Natural killer cell (primary cell): Measurements from ENCODE around the gene BAZ1A. TPM values are rescaled to one million over a fixed set of nuclear protein-coding genes. Genes with fewer than 3 reads are reported as not detected.

Source experiments
- ATAC-seq, 3 donors: fragments of 150-1000 bp in 2 of 3; fragments of 200-7000 bp in 1 of 3; cut with Tn5 transposase; 1 replicate in 1 of 3; 2 replicates in 2 of 3; pipeline ENCODE4 v1.10.0; 2021; ENCODE audit warnings: mild to moderate bottlenecking in 2 of 3, moderate library complexity in 2 of 3
- DNase-seq, 2 donors: peaks; one replicate each; pipeline versions ENCODE4 v3.0.0 to v3.0.0-alpha.2; 2013 to 2021; ENCODE audit warnings: mixed read lengths in 1 of 2
- H3K27ac ChIP-seq: one replicate; pipeline ENCODE4 v1.5.1; 2013; ENCODE audit warnings: mild to moderate bottlenecking, low read length
- H3K27me3 ChIP-seq: one replicate; pipeline ENCODE4 v1.6.1; 2013; ENCODE audit warnings: low read length; ENCODE audit not compliant: control insufficient read depth, insufficient read depth
- H3K36me3 ChIP-seq: one replicate; pipeline ENCODE4 v1.6.1; 2013; ENCODE audit warnings: low read length; ENCODE audit not compliant: control insufficient read depth, insufficient read depth
- H3K4me1 ChIP-seq: one replicate; pipeline ENCODE4 v1.6.1; 2013; ENCODE audit warnings: low read length; ENCODE audit not compliant: control insufficient read depth, insufficient read depth
- H3K4me3 ChIP-seq: one replicate; pipeline ENCODE4 v1.5.1; 2013; ENCODE audit warnings: low read length
- H3K9me3 ChIP-seq: one replicate; pipeline ENCODE4 v1.6.1; 2013; ENCODE audit warnings: low read length; ENCODE audit not compliant: control insufficient read depth, insufficient read depth
- H3K27ac Mint-ChIP-seq, 2 donors: one replicate each; pipeline ENCODE4 v1.8.0; 2022; ENCODE audit warnings: mild to moderate bottlenecking in 2 of 2, mixed read lengths in 2 of 2, moderate library complexity in 1 of 2
- H3K27me3 Mint-ChIP-seq, 2 donors: one replicate each; pipeline ENCODE4 v1.8.0; 2022; ENCODE audit warnings: low read depth in 2 of 2, mixed read lengths in 2 of 2
- H3K36me3 Mint-ChIP-seq: one replicate; pipeline ENCODE4 v1.8.0; 2022; ENCODE audit warnings: mixed read lengths
- H3K4me1 Mint-ChIP-seq, 2 donors: one replicate each; pipeline ENCODE4 v1.8.0; 2022; ENCODE audit warnings: mixed read lengths in 2 of 2
- H3K4me3 Mint-ChIP-seq: one replicate; pipeline ENCODE4 v1.8.0; 2022; ENCODE audit warnings: mild to moderate bottlenecking, moderate library complexity, mixed read lengths
- H3K9me3 Mint-ChIP-seq, 2 donors: one replicate each; pipeline ENCODE4 v1.8.0; 2022; ENCODE audit warnings: mixed read lengths in 2 of 2
- CTCF ChIP-seq: fragments of 200-600 bp; IDR thresholded peaks from one replicate; pipeline ENCODE4 v1.8.0; 2022; ENCODE audit warnings: antibody characterized with exemption
- WGBS: methylation state at CpG from one replicate; pipeline ENCODE4 v1.1.7; 2013; ENCODE audit warnings: missing lambda C conversion rate; ENCODE audit not compliant: insufficient coverage; 5-methylcytosine and 5-hydroxymethylcytosine counted together
- intact Hi-C: fragments of 100-400 bp; cut with micrococcal nuclease; formaldehyde crosslinking; loops from one replicate; pipeline ENCODE4 v1.14.2; 2022
- total RNA-seq, 4 donors: library from RNA; stranded (reverse); fragments of 120-200 nt in 1 of 4; gene quantifications; one replicate each; pipeline versions ENCODE4 v1.2.3 to v1.2.4, GENCODE V29; 2013 to 2022

BAZ1A gene
- total RNA-seq, 3 donors from 2014 or later (not counting 1 experiment from before 2014, with no cell fraction given) = 54.6 to 89.5 (median 64.6) TPM

GRCh38 chr14:34826661-34827060, 48.5 kb downstream of the BAZ1A start:
- TF ChIP-seq CTCF = no peak
- no peak overlapping the region for H3K4me3 ChIP-seq
- ATAC-seq (no peak), DNase-seq (no peak)
- H3K9me3 ChIP-seq = no peaks in the 10 kb centered on the region
- H3K9me3 Mint-ChIP-seq = no peaks in the 10 kb centered on the region
- peak overlapping the region; percentile 41 to 65 for H3K27ac Mint-ChIP-seq
- no peaks in the 10 kb centered on the region for H3K27me3 Mint-ChIP-seq
- WGBS = 92% methylated on average over 2 of the region's 2 CpGs
- intact Hi-C loops = no loop called here
- no peaks in the 10 kb centered on the region for H3K4me1 ChIP-seq
- peaks cover 37 to 40% of the 10 kb centered on the region in 2 donors for H3K4me1 Mint-ChIP-seq
- peaks cover 15% of the 10 kb centered on the region for H3K36me3 Mint-ChIP-seq
- no peak overlapping the region for H3K27ac ChIP-seq
- peaks cover 27% of the 10 kb centered on the region for H3K36me3 ChIP-seq
- no peak overlapping the region for H3K4me3 Mint-ChIP-seq
- H3K27me3 ChIP-seq = no peaks in the 10 kb centered on the region

- intact Hi-C loops = no loop called here
- ATAC-seq (no peak), DNase-seq (no peak)
- 93% methylated on average over 3 of the region's 3 CpGs for WGBS
- Histone ChIP-seq H3K36me3 (peaks cover 38% of the 10 kb centered on the region), H3K4me3 (no peak overlapping the region), H3K27ac (no peak overlapping the region), H3K4me1 (no peaks in the 10 kb centered on the region), H3K27me3 (no peaks in the 10 kb centered on the region), H3K9me3 (no peaks in the 10 kb centered on the region)
- Mint-ChIP-seq H3K9me3 (no peaks in the 10 kb centered on the region), H3K27me3 (no peaks in the 10 kb centered on the region), H3K4me1 (peaks cover 27 to 35% of the 10 kb centered on the region in 2 donors), H3K36me3 (peaks cover 22% of the 10 kb centered on the region), H3K27ac (peak overlapping the region; percentile 40 to 67), H3K4me3 (no peak overlapping the region)
- no peak for TF ChIP-seq CTCF
Observed at GRCh38 chr14:34824826-34825225, 50.3 kb downstream of the BAZ1A start.

GRCh38 chr14:34824256-34824655, 50.9 kb downstream of the BAZ1A start:
- Histone ChIP-seq H3K4me1 (no peaks in the 10 kb centered on the region), H3K27ac (no peak overlapping the region), H3K36me3 (peaks cover 35% of the 10 kb centered on the region), H3K27me3 (no peaks in the 10 kb centered on the region), H3K4me3 (no peak overlapping the region), H3K9me3 (no peaks in the 10 kb centered on the region)
- Mint-ChIP-seq H3K4me1 (peaks cover 22 to 35% of the 10 kb centered on the region in 2 donors), H3K36me3 (peaks cover 22% of the 10 kb centered on the region), H3K4me3 (no peak overlapping the region), H3K27ac (peak overlapping the region; percentile 40 to 67), H3K9me3 (no peaks in the 10 kb centered on the region), H3K27me3 (no peaks in the 10 kb centered on the region)
- TF ChIP-seq CTCF = no peak
- 100% methylated on average over 1 of the region's 1 CpG for WGBS
- DNase-seq = no peak
- intact Hi-C loops = no loop called here
- ATAC-seq = no peak

GRCh38 chr14:34817768-34818167, 57.4 kb downstream of the BAZ1A start:
- H3K36me3 Mint-ChIP-seq = peaks cover 7% of the 10 kb centered on the region
- no peaks in the 10 kb centered on the region for H3K9me3 ChIP-seq
- DNase-seq (no peak), ATAC-seq (no peak)
- H3K27ac Mint-ChIP-seq = peak overlapping the region; percentile 8 to 74
- H3K27me3 Mint-ChIP-seq = no peaks in the 10 kb centered on the region
- TF ChIP-seq CTCF = no peak
- intact Hi-C loops = no loop called here
- no peak overlapping the region for H3K4me3 Mint-ChIP-seq
- peaks cover 20% of the 10 kb centered on the region for H3K36me3 ChIP-seq
- no peaks in the 10 kb centered on the region for H3K9me3 Mint-ChIP-seq
- H3K4me1 Mint-ChIP-seq = peaks cover 7 to 18% of the 10 kb centered on the region in 2 donors
- WGBS = 83% methylated on average over 1 of the region's 2 CpGs
- H3K27ac ChIP-seq = no peak overlapping the region
- H3K4me1 ChIP-seq = no peaks in the 10 kb centered on the region
- H3K4me3 ChIP-seq = no peak overlapping the region
- H3K27me3 ChIP-seq = no peaks in the 10 kb centered on the region
